Erythroblast (primary cell): ENCODE data around the gene IQCM.

ENCODE experiments used
- DNase-seq, 2 experiments: peaks; one replicate each; lab custom pipeline; 2025; lab: John Stamatoyannopoulos, UW
- GATA1 ChIP-seq: IDR thresholded peaks from 2 replicates; pipeline ENCODE4 v1.6.1; 2011; ENCODE audit warnings: low read depth, mild to moderate bottlenecking, control low read depth, low read length, moderate library complexity
- POLR2A ChIP-seq: IDR thresholded peaks from 2 replicates; pipeline ENCODE4 v1.6.1; 2011; ENCODE audit warnings: mild to moderate bottlenecking, low read length

Gene IQCM

GRCh38 chr4:149815743-149816142 is at the start of gene IQCM:
TSS of gene IQCM (minus strand) at chr4:149815843. CDS start at chr4:149742691, 73,152 bp downstream.
- DNase-seq, result no peak
- no peak for TF ChIP-seq POLR2A
- TF ChIP-seq GATA1, result no peak

GRCh38 chr4:149857446-149857845 is 41.8 kb upstream of the IQCM start:
- DNase-seq, result no peak
- TF ChIP-seq GATA1 (no peak), POLR2A (no peak)

GRCh38 chr4:149845743-149846142 is 30.1 kb upstream of the IQCM start:
- DNase-seq, result peak; percentile 1 to 19
- TF ChIP-seq POLR2A (no peak), GATA1 (no peak)

- TF ChIP-seq POLR2A, result no peak
- no peak for DNase-seq
Measured at GRCh38 chr4:149841686-149842085, 26.0 kb upstream of the IQCM start.

GRCh38 chr4:149838036-149838435 is 22.4 kb upstream of the IQCM start:
- no peak for DNase-seq
- TF ChIP-seq POLR2A (no peak), GATA1 (no peak)

- TF ChIP-seq GATA1 (no peak), POLR2A (no peak)
- DNase-seq, result no peak
Measured at GRCh38 chr4:149836546-149836945, 20.9 kb upstream of the IQCM start.

- no peak for TF ChIP-seq POLR2A
- TF ChIP-seq GATA1, result no peak
- no peak for DNase-seq
Measured at GRCh38 chr4:149835280-149835679, 19.6 kb upstream of the IQCM start.

- no peak for DNase-seq
- TF ChIP-seq POLR2A, result no peak
- no peak for TF ChIP-seq GATA1
Measured at GRCh38 chr4:149831656-149832208, 16.1 kb upstream of the IQCM start.

GRCh38 chr4:149830823-149831222 is 15.2 kb upstream of the IQCM start:
- TF ChIP-seq GATA1 (no peak), POLR2A (no peak)
- DNase-seq, result no peak

GRCh38 chr4:149825336-149825735 is 9.7 kb upstream of the IQCM start:
- no peak for TF ChIP-seq POLR2A
- no peak for TF ChIP-seq GATA1
- no peak for DNase-seq

- TF ChIP-seq GATA1 (no peak), POLR2A (no peak)
- DNase-seq, result no peak
Measured at GRCh38 chr4:149823769-149824221, 8.2 kb upstream of the IQCM start.

GRCh38 chr4:149801416-149801815 is 14.2 kb downstream of the IQCM start:
- DNase-seq, result no peak
- TF ChIP-seq POLR2A, result no peak
- TF ChIP-seq GATA1, result no peak

- TF ChIP-seq GATA1, result no peak
- TF ChIP-seq POLR2A, result no peak
- DNase-seq, result no peak
Measured at GRCh38 chr4:149799546-149799945, 16.1 kb downstream of the IQCM start.

GRCh38 chr4:149796381-149796780 is 19.3 kb downstream of the IQCM start:
- no peak for TF ChIP-seq POLR2A
- TF ChIP-seq GATA1, result no peak
- DNase-seq, result no peak

GRCh38 chr4:149795256-149795655 is 20.4 kb downstream of the IQCM start:
- no peak for DNase-seq
- no peak for TF ChIP-seq GATA1
- TF ChIP-seq POLR2A, result no peak
